Neural cell (in vitro differentiated cells): ENCODE data around the gene MYO18A. TPM values are rescaled to one million over a fixed set of nuclear protein-coding genes. Genes with fewer than 3 reads are reported as not detected.

Experiments used
- H2AFZ ChIP-seq: fragments of 200-600, 300-800 bp; sonication (generic), shearing (Covaris generic); 2 replicates; pipeline ENCODE4 v1.6.0; 2014; ENCODE audit warnings: low read depth, mild to moderate bottlenecking, antibody characterized with exemption, low read length, moderate library complexity
- H3F3A ChIP-seq: fragments of 200-600 bp; shearing (Covaris generic); 2 replicates; pipeline ENCODE4 v1.6.1; 2016; ENCODE audit warnings: mild to moderate bottlenecking, moderate library complexity, mixed read lengths, antibody characterized with exemption, low read length; ENCODE audit not compliant: insufficient read depth, poor library complexity, severe bottlenecking
- H3K27ac ChIP-seq: fragments of 200-600, 300-800 bp; sonication (generic), shearing (Covaris generic); 2 replicates; pipeline ENCODE4 v1.5.1; 2014; ENCODE audit warnings: mild to moderate bottlenecking, low read length, moderate library complexity
- H3K27me3 ChIP-seq: fragments of 300-800, 200-600 bp; sonication (generic), shearing (Covaris generic); 2 replicates; pipeline ENCODE4 v1.6.0; 2014; ENCODE audit warnings: mild to moderate bottlenecking, low read depth, low read length, moderate library complexity; ENCODE audit not compliant: insufficient read depth
- H3K36me3 ChIP-seq: fragments of 300-800, 200-600 bp; sonication (generic), shearing (Covaris generic); 2 replicates; pipeline ENCODE4 v1.5.1; 2014; ENCODE audit warnings: mild to moderate bottlenecking, antibody characterized with exemption, low read length, moderate library complexity; ENCODE audit not compliant: insufficient read depth
- H3K4me2 ChIP-seq: fragments of 300-800, 200-600 bp; sonication (generic), shearing (Covaris generic); 2 replicates; pipeline ENCODE4 v1.6.0; 2014; ENCODE audit warnings: mild to moderate bottlenecking, low read length
- H3K4me3 ChIP-seq: fragments of 300-800, 200-600 bp; sonication (generic), shearing (Covaris generic); 2 replicates; pipeline ENCODE4 v1.5.1; 2014; ENCODE audit warnings: mild to moderate bottlenecking, low read length, moderate library complexity
- H3K79me2 ChIP-seq: fragments of 200-600 bp; shearing (Covaris generic); replicated peaks from 2 replicates; pipeline ENCODE4 v1.6.0; 2014; ENCODE audit warnings: mild to moderate bottlenecking, low read length, moderate library complexity; ENCODE audit not compliant: insufficient read depth
- H3K9ac ChIP-seq: fragments of 300-800, 200-600 bp; sonication (generic), shearing (Covaris generic); 2 replicates; pipeline ENCODE4 v1.6.1; 2016; ENCODE audit warnings: mild to moderate bottlenecking, low read length, mixed read lengths
- H3K9me2 ChIP-seq: fragments of 200-600 bp; shearing (Covaris generic); 2 replicates; pipeline ENCODE4 v1.6.1; 2016; ENCODE audit warnings: mild to moderate bottlenecking, low read length, mixed read lengths; ENCODE audit not compliant: insufficient read depth
- H3K9me3 ChIP-seq: fragments of 200-600, 300-800 bp; sonication (generic), shearing (Covaris generic); 2 replicates; pipeline ENCODE4 v1.6.1; 2016; ENCODE audit warnings: mild to moderate bottlenecking, mixed run types, low read length, moderate library complexity, mixed read lengths
- H4K20me1 ChIP-seq: fragments of 200-600 bp; shearing (Covaris generic); 2 replicates; pipeline ENCODE4 v1.6.1; 2016; ENCODE audit warnings: mild to moderate bottlenecking, mixed run types; ENCODE audit not compliant: insufficient read depth
- EP300 ChIP-seq: fragments of 450-650 bp; conservative IDR thresholded peaks from 2 replicates; pipeline ENCODE4 v1.6.1; 2014; ENCODE audit warnings: antibody characterized with exemption, mild to moderate bottlenecking, moderate library complexity; ENCODE audit not compliant: poor library complexity, severe bottlenecking
- EZH2 ChIP-seq: fragments of 200-600, 300-800 bp; shearing (Covaris generic), sonication (generic); IDR thresholded peaks from 2 replicates; pipeline ENCODE4 v1.6.1; 2014; ENCODE audit warnings: antibody characterized with exemption, low read length, borderline replicate concordance, mild to moderate bottlenecking; ENCODE audit not compliant: insufficient read depth, poor library complexity, severe bottlenecking
- MXI1 ChIP-seq: fragments of 450-650 bp; conservative IDR thresholded peaks from 2 replicates; pipeline ENCODE4 v1.6.1; 2014; ENCODE audit warnings: antibody characterized with exemption, mild to moderate bottlenecking; ENCODE audit not compliant: poor library complexity, severe bottlenecking
- POLR2AphosphoS5 ChIP-seq: IDR thresholded peaks from 2 replicates; pipeline ENCODE4 v1.6.1; 2012
- RAD21 ChIP-seq: fragments of 450-650 bp; conservative IDR thresholded peaks from 2 replicates; pipeline ENCODE4 v1.6.1; 2014; ENCODE audit warnings: antibody characterized with exemption, mild to moderate bottlenecking, moderate library complexity
- REST ChIP-seq: IDR thresholded peaks from 2 replicates; pipeline ENCODE4 v1.6.1; 2012; ENCODE audit warnings: borderline replicate concordance
- SMC3 ChIP-seq: fragments of 450-650 bp; conservative IDR thresholded peaks from 2 replicates; pipeline ENCODE4 v1.6.1; 2014; ENCODE audit warnings: antibody characterized with exemption, mild to moderate bottlenecking, moderate library complexity; ENCODE audit not compliant: poor library complexity
- TAF1 ChIP-seq: IDR thresholded peaks from 2 replicates; pipeline ENCODE4 v1.6.1; 2012; ENCODE audit warnings: low read depth
- polyA plus RNA-seq: library from polyadenylated mRNA; depleted of rRNA; stranded (reverse); fragments of >200 nt; gene quantifications from 2 replicates; pipeline ENCODE4 v1.2.3, GENCODE V29; 2014
- TF ChIP-seq, protein P1 (sequence below): fragments of 450-650 bp; IDR thresholded peaks from 2 replicates; pipeline ENCODE4 v1.5.1; 2014; ENCODE audit warnings: antibody characterized with exemption, mild to moderate bottlenecking, moderate library complexity; ENCODE audit not compliant: poor library complexity, severe bottlenecking

MYO18A gene
- polyA plus RNA-seq, 1 donor from 2014 or later, result 21.6 TPM

DNA sequence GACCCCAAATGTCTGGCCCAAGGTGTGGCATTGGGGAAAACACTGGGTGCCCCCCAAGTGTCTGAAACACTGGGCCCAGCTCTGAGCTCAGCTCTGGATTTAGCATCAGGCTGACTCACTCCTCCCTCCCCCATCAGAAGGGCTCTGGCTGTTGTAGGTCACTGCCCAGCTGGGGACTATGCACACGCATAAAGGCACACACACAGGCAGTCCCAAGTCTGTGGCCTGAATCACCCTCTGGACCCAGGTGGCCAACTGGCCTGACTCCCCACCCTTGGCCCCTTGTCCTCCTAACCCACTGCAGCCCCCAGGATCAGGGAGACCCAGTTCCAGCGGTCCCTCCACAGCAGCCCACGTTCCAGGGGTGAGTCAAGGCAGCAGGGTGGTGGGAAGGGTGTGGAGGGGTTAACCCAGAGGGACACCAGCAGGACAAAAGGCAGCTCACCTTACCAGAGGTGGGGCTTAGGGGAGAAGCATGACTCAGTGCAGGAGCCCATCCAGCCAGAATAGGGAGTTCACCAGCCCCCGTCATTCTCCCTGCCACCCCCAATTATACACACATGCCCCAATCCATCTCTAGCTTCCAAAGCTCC is 47.0 kb downstream of the MYO18A start:
- H3K79me2 ChIP-seq, result no peaks in the 10 kb centered on the region
- no peak overlapping the region for H3K4me2 ChIP-seq
- no peak for TF ChIP-seq RAD21
- TF ChIP-seq EP300, result no peak
- TF ChIP-seq REST, result no peak
- TF ChIP-seq POLR2AphosphoS5, result no peak
- TF ChIP-seq TAF1, result no peak
- TF ChIP-seq, protein P1, sequence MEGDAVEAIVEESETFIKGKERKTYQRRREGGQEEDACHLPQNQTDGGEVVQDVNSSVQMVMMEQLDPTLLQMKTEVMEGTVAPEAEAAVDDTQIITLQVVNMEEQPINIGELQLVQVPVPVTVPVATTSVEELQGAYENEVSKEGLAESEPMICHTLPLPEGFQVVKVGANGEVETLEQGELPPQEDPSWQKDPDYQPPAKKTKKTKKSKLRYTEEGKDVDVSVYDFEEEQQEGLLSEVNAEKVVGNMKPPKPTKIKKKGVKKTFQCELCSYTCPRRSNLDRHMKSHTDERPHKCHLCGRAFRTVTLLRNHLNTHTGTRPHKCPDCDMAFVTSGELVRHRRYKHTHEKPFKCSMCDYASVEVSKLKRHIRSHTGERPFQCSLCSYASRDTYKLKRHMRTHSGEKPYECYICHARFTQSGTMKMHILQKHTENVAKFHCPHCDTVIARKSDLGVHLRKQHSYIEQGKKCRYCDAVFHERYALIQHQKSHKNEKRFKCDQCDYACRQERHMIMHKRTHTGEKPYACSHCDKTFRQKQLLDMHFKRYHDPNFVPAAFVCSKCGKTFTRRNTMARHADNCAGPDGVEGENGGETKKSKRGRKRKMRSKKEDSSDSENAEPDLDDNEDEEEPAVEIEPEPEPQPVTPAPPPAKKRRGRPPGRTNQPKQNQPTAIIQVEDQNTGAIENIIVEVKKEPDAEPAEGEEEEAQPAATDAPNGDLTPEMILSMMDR, result no peak
- no peak for TF ChIP-seq EZH2
- no peak for TF ChIP-seq MXI1
- TF ChIP-seq SMC3, result no peak
- no peak overlapping the region for H3K9ac ChIP-seq
- H3F3A ChIP-seq, result no peaks in the 10 kb centered on the region
- no peaks in the 10 kb centered on the region for H4K20me1 ChIP-seq
- H3K27me3 ChIP-seq, result no peaks in the 10 kb centered on the region
- no peaks in the 10 kb centered on the region for H3K36me3 ChIP-seq
- H3K4me3 ChIP-seq, result no peak overlapping the region
- H3K9me2 ChIP-seq, result no peaks in the 10 kb centered on the region
- H3K9me3 ChIP-seq, result no peaks in the 10 kb centered on the region
- H2AFZ ChIP-seq, result no peak overlapping the region
- no peak overlapping the region for H3K27ac ChIP-seq

DNA sequence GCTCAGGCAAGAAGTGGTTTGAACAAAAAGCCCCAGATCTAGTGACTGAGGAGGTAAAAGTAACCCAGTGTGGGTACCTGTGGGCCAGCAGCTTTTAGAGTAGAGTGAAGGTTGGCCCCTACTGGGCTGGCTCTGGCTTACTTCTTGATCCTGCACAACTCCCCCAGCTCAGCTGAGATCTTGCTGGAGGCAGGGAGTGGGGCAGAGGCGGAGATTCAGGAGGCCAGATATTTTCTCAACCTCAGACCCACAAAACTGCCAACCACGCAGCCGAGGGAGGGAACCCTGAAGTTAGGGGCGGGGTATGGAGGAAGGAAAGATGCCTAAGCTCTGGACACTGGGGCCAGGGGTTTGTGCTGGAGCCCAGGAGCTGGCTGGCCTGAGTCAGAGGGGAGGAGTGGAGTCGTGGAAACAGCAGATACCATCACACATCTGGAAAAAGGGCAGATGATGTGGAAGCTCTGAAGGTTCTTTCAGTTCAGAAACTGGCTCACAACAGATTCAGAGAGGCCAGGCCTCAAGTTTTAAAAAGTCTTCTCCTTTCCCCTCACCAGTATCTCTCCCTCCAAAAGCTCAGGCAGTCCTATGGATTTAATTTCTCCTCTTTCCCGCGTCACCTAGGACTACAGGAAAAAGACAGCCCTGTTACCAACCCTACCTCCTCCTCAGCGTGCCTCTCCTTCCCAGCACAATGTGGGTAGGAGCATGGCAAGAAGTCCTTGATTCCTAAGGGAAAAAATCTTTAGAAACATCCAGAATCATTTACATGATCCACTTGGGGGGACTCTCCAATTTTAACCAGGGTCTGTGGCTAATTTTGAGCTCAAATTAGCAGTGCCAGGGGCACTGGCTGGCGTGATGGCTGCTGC is 48.1 kb downstream of the MYO18A start:
- no peak overlapping the region for H3K4me2 ChIP-seq
- H2AFZ ChIP-seq, result no peak overlapping the region

More for the DNA sequence above, 48.1 kb downstream of the MYO18A start:
- H3K27ac ChIP-seq, result no peak overlapping the region
- no peaks in the 10 kb centered on the region for H4K20me1 ChIP-seq
- no peak overlapping the region for H3K4me3 ChIP-seq
- no peak overlapping the region for H3K9ac ChIP-seq
- TF ChIP-seq RAD21 (no peak), EZH2 (no peak), REST (no peak), TAF1 (no peak)
- no peaks in the 10 kb centered on the region for H3K79me2 ChIP-seq
- no peaks in the 10 kb centered on the region for H3K27me3 ChIP-seq
- H3K36me3 ChIP-seq, result no peaks in the 10 kb centered on the region
- H3F3A ChIP-seq, result no peaks in the 10 kb centered on the region
- no peaks in the 10 kb centered on the region for H3K9me3 ChIP-seq
- no peaks in the 10 kb centered on the region for H3K9me2 ChIP-seq
